Stimulated activated CD8-positive, alpha-beta memory T cell treated with anti-CD3 and anti-CD28 coated beads, Interleukin-7, amount 100 ng/mL, for 48 hours (primary cell): ENCODE results near the gene ISYNA1.

ENCODE experiments used
- DNase-seq, 2 donors: peaks; one replicate each; pipeline ENCODE4 v3.0.0-alpha.2; 2020; ENCODE audit warnings: low read depth in 1 of 2; ENCODE audit errors: extremely low read depth in 1 of 2

The ISYNA1 gene

GRCh38 chr19:18437491-18438330 lies at the start of gene ISYNA1:
ISYNA1 (minus strand) TSS chr19:18438133; CDS start chr19:18437979, 154 bp downstream.
- DNase-seq = no peak

DNA sequence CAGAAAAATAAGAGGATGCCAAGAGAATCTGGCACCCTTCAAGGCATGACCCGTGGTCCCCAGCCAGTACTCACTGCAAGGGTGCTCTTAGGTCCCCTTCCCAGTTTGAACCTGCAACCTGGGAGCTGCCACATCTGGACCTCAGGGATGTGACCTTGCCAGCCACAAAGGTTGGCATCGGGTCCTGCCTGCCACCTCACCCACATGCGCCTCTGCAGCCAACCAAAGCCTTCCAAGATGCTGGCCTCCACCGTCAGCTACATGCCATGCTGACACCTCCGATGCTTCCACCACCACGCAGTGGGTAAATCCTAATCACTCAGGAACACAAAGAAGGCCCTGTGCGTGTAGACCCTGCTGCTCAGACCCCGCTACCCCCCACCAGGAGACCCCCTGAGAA lies 48.8 kb upstream of the ISYNA1 start:
- no peak for DNase-seq

- no peak for DNase-seq
Measured at GRCh38 chr19:18484992-18485391, 47.1 kb upstream of the ISYNA1 start.

DNA sequence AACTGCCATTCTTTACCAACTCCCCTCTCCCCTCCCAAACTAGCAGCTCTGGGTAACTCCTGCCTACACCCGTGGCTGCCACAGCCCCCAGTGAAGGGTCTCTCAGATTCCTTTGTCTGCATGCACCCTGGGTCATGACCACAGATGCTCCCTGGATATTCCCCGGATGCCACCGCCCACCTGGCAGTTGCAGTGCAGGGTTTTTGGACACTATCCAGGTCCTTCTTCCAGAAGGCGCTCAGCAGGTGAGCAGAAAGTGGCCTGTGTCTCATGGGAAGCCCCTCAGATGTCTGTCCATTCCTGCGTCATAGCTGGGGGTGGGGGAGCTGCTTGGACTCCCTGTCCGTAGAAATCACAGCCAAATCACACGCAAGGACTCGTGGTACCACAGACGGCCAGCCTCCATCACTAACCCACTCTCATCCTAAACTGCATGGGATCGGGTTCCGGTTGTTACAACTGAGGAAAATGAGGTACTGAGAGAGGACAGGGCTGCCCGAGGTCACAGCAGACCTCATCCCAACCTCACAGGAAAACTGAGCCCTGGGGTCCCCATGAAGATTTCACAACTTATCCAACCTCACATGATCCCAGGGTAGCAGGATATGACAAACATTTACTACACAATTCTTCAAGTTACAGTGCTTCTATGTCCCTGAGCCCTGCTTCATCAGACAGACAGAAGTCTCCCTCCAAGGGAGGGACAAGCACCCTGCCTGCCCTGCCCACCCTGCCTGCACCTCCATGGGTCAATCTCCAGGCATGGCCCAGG lies 45.4 kb upstream of the ISYNA1 start:
- no peak for DNase-seq

DNA sequence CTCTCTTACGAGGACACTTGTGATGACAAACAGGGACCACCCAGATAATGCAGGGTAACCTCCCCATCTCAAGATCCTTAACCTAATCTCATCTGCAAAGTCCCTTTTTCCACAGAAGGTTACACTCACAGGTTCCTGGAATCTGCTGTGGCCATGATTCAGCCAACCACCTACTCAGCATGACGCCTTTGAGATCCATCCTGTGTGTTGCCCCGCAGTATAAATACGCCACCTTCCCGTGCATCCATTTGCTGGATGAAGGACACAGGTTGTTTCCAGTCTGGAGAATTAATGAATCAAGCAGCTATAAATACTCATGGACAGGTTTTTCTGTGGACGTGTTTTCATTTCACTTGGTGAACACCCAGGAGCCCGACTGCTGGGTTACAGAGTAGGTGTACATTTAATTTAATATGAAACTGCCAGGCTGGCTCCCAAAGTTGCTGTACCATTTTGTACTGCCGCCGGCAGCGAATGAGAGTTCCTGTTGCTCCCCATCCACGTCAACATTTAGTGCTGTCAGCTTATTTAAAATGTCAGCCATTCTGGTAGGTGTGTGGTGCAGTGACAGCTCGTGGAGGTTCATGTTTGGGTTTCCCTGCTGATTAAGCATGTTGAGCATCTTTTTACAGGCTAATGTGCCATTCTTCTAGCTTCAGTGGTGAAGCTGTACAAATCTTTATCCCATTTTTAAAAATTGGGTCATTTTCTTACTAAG lies 43.7 kb upstream of the ISYNA1 start:
- peak in 1 of 2 donors; percentile 56 for DNase-seq

DNA sequence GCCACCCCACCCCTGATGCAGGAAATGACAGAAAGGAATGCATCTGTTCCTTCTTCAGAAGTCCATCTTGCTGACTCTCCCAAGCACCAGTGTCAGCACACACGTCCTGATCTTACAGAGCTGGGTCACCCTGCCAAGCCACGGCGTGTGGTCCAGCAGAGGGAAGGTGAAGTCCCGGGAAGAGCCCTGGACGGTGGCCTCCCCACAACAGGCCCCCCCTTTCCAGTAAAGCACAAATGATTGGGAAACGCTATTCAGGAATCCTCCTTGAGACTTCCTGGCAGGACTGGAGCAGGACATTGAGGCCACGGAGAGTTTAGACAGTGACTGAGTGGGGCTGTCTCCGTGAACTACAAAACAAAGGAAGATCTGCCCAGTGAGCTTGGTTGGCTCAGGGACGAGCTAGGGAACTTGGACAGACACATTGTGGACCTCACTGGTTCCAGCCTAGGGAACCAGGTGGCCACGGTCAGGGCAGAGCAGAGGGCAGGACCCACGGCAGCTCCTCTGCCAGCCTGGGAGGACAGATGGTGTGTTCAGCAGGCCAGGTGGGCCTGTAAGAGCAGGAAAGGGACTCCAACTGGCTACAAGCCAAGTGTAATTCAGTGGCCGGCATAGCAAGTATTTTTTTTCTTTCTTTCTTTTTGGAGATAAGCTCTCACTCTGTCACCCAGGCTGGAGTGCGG lies 42.2 kb upstream of the ISYNA1 start:
- DNase-seq = no peak

- peak; percentile 69 to 86 for DNase-seq
Measured at GRCh38 chr19:18478545-18479311, 40.8 kb upstream of the ISYNA1 start.

DNA sequence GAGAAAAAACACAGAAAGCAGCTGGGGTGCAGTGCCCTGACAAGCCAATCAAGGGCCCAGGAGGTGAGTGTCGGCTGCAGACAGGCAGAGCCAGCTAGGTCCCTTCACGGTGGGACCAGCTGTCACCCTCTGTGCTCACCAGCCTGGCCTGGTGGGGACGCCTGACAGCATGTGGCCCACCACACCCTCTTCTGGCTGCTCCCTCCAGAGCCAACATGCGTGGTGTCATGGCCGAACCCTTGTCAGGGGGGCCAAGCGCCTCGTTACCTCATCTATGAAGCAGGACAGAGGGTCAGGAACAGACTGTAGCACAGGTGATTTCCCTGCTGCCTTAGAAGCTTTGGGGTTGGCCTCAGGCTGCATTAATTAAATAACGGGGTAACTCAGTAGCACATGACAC lies 40.0 kb upstream of the ISYNA1 start:
- DNase-seq = no peak

DNA sequence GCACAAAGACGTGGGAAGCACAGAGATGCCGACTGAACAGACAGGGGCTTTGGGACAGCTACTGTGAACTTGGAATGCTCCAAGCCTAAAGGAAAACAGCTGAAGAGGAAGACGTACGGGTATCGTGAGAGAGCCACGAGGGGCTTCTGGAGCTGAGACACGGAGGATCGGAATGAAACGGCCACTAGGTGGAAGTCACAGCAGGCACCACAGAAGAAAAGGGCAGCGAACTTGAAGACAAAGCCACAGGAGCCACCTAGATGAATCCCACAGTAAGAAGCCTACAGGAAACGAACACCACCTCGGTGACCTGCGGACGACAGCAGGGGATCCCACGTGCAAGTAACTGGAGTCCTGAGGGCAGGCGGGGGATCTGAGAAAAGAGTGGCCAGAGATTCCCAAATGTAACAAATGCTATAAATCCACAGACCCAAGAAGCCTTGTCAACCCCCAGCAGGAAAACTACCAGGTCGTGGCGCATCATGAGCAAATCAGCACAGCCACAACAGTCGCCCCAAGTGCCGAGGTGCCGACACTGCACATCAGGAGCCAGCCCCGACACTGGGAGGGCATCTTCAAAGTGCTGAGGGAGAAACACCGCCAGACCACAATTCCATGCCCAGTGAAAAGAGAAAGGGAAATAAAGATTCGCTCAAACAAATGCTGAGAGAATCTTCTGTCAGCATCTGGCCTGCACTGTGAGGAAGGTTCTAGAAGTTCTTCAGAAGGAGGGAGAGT lies 39.3 kb upstream of the ISYNA1 start:
- DNase-seq = no peak

DNA sequence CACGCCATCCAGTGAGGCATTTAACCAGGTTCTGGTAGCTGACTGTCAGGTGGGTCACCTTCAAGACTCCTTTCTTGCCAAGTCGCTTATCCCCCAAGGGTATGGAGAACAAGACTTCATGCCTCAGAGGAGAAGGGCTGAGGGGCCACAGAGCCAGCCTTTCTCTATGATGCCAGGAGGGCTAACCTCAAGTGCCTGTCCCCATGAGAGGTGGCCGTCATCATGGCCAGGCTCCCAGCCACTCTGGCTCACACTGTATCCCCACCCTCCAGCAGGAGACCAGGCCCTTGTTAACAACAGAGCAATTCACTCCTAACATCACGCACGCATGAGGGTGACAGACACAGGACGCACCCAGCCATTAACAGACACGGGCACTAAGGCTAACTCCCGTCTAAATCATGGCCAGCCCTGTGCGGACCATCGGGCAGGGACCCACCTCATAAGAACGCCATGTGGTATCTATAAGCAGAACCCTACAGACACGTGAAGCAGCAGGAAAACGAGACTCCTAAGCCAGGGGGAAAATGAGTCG lies 38.6 kb upstream of the ISYNA1 start:
- no peak for DNase-seq

DNA sequence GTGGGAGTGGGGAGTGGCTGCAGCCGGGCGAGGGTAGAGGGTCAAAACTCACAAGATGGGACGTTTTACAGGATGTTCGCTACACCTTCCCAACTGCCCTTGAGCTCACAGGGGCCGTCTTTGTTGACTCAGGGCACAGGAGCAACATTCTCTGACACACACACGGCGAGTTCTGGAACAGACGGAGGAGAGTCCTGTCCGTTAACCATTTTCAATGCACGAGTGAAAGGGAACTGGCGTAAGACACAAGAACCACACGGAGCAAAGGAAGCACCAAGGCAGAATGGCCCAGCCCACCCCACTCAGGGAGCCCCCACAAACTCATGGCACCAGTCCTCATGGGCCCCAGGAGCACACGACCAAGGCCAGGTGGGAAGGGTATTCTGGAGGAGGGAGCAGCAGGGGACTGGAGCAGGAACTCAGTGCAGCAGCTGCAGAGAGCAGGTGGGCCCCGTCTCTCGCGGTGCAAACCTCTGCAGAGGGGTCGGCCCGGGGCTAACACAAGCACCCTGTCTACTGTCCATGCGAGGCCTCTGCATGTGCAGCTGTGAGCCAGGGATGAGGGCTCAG lies 37.9 kb upstream of the ISYNA1 start:
- no peak for DNase-seq

DNA sequence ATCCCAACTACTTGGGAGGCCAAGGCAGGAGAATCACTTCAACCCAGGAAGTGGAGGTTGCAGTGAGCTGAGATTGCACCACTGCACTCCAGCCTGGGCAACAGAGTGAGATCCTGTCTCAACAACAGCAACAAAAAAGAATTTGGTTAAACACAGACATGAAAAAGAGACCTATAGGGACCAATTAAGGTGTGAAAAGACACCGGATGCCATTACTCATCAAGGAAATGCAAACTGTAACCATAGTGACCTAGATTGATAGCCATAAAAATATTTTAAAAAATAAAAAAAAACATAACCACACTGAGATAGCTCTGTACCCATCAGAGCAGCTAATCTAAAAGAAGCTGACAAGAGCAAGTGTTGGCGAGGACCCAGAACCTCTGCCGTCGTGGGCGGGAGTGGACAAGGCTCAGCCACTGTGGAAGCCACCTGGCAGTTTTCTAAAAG lies 37.1 kb upstream of the ISYNA1 start:
- no peak for DNase-seq

DNA sequence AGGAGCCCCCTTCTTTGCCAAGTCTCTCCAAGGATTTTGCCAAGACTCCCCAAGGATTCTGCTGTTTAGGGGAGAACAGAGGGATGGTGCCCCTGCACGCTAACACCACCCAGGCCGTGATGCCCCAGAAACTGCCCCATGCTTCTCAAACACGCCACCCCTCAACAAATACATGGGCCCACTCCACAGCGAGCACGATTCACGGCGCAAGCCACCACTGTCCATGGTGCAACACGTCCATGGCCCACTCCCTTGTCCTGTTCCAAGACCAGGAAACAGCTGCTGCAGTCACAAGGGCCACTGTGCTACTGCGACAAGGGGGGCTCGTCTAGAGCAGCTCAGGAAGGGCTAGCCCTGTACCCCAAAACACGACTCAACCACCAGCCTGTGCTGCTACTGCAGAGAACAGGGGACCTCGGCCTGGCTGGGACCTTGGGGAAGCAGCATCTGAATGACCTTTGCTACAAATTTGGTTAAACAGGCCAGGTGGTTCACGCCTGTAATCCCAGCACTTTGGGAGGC lies 36.5 kb upstream of the ISYNA1 start:
- DNase-seq = no peak

GRCh38 chr19:18473706-18474087 lies 35.8 kb upstream of the ISYNA1 start:
- no peak for DNase-seq

GRCh38 chr19:18473003-18473705 lies 35.2 kb upstream of the ISYNA1 start:
- no peak for DNase-seq

DNA sequence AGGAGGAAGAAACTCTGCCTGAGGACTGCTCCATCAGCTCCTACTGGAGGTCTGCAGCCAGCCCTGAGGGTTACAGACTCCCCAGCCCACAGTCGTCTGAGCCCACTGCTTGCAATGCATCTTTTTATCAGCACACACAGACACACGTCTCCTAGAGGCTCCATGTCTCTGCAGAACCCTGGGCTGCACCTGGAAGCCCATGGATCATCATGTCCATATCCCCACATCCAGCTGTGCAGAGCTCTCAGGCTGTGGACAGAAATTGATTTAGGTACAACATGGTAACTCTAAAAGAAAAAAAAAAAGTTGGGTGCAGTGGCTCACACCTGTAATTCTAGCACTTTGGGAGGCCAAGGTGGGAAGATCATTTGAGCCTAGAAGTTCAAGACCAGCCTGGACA lies 32.9 kb upstream of the ISYNA1 start:
- DNase-seq = no peak

GRCh38 chr19:18469069-18469846 lies 31.3 kb upstream of the ISYNA1 start:
- no peak for DNase-seq
